Right atrium auricular region (tissue), 2 donors: ENCODE data around the gene ZFX. TPM values are rescaled to one million over a fixed set of nuclear protein-coding genes. Genes with fewer than 3 reads are reported as not detected.

Experiments used
- DNase-seq: peaks from one replicate; pipeline ENCODE4 v3.0.0-alpha.2; 2019; ENCODE audit warnings: low spot score
- H3K27ac ChIP-seq, 2 donors: fragments of 200-600 bp; sonication (generic); 1 replicate in 1 of 2; 2 replicates in 1 of 2; pipeline ENCODE4 v1.5.1; 2016 to 2019
- H3K27me3 ChIP-seq, 2 donors: fragments of 200-600 bp; sonication (generic); one replicate each; pipeline versions ENCODE4 v1.5.1 to v1.6.0; 2017 to 2019
- H3K36me3 ChIP-seq: fragments of 200-600 bp; sonication (generic); one replicate; pipeline ENCODE4 v1.5.1; 2016
- H3K4me1 ChIP-seq, 2 donors: fragments of 200-600 bp; sonication (generic); one replicate each; pipeline versions ENCODE4 v1.5.1 to v1.6.0; 2017 to 2019
- H3K4me3 ChIP-seq, 2 donors: fragments of 200-600 bp; sonication (generic); 1 replicate in 1 of 2; 2 replicates in 1 of 2; pipeline ENCODE4 v1.5.1; 2017 to 2019; ENCODE audit warnings: mild to moderate bottlenecking in 1 of 2, moderate library complexity in 1 of 2
- H3K9me3 ChIP-seq, 2 donors: fragments of 200-600 bp; sonication (generic); one replicate each; pipeline ENCODE4 v1.5.1; 2019
- CTCF ChIP-seq, 2 donors: fragments of 200-600 bp; sonication (generic); IDR thresholded peaks; one replicate each; pipeline ENCODE4 v1.5.1; 2019; ENCODE audit warnings: antibody characterized with exemption in 2 of 2
- total RNA-seq, 2 donors: library from RNA; depleted of rRNA; stranded (reverse); fragments of >200 nt; gene quantifications; one replicate each; pipeline ENCODE4 v1.1.0, GENCODE V29; 2016

Gene ZFX
- total RNA-seq, 2 donors from 2014 or later, result 32.6 to 36.6 TPM

GRCh38 chrX:24221872-24222271, 72.3 kb downstream of the ZFX start:
- no peak for TF ChIP-seq CTCF (IDR thresholded peaks at IDR 0.05)
- Histone ChIP-seq H3K9me3 (peaks cover 0 to 7% of the 10 kb centered on the region in 2 donors), H3K4me1 (no peaks in the 10 kb centered on the region), H3K4me3 (no peak overlapping the region), H3K36me3 (no peaks in the 10 kb centered on the region), H3K27ac (no peak overlapping the region), H3K27me3 (no peaks in the 10 kb centered on the region)
- DNase-seq, result no peak

DNA sequence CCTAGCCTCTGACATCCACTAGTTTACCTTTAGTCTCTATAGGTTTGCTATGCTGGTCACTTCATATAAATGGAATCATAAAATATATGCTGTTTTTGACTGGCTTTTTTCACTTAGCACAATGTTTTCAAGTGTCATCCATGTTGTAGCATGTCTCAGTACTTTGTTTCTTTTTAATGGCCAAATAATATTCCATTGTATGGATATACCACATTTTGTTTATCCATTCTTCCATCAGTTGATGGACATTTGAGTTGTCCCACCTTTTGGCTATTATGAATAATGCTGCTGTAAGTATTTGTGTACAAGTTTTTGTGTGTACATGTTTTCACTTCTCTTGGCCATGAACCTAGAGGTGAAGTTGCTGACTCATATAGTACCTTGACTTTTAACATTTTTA, 75.7 kb downstream of the ZFX start:
- Histone ChIP-seq H3K27ac (no peak overlapping the region), H3K9me3 (peaks cover 0 to 7% of the 10 kb centered on the region in 2 donors), H3K36me3 (no peaks in the 10 kb centered on the region), H3K4me1 (peaks cover 0 to 5% of the 10 kb centered on the region in 2 donors), H3K27me3 (no peaks in the 10 kb centered on the region), H3K4me3 (no peak overlapping the region)
- no peak for DNase-seq
- no peak for TF ChIP-seq CTCF (IDR thresholded peaks at IDR 0.05)

DNA sequence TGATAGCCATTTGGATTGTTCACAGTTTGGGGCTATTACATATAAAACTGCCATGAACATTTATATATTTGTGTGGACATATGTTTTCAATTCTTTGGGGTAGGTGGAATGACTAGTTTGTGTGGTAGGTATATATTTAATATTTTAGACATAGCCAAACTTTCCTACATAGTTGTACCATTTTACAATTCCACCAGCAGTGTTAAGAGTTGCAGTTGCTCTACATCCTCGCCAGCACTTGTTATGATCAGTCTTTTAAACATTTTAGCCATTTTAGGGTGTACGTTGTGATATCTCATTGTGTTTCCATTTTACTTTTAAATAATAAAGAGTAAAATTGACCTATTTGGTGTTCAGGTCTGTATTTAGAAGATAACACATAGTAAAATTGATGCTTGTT, 76.6 kb downstream of the ZFX start:
- H3K4me3 ChIP-seq, result no peak overlapping the region
- no peaks in the 10 kb centered on the region for H3K27me3 ChIP-seq
- H3K4me1 ChIP-seq, result peaks cover 0 to 10% of the 10 kb centered on the region in 2 donors
- H3K27ac ChIP-seq, result no peak overlapping the region
- peaks cover 0 to 7% of the 10 kb centered on the region in 2 donors for H3K9me3 ChIP-seq
- DNase-seq, result no peak
- no peaks in the 10 kb centered on the region for H3K36me3 ChIP-seq
- TF ChIP-seq CTCF (IDR thresholded peaks at IDR 0.05), result no peak

GRCh38 chrX:24228596-24228995, 79.1 kb downstream of the ZFX start:
- DNase-seq, result no peak
- Histone ChIP-seq H3K9me3 (peaks cover 0 to 7% of the 10 kb centered on the region in 2 donors), H3K4me3 (no peak overlapping the region), H3K27ac (no peak overlapping the region), H3K27me3 (no peaks in the 10 kb centered on the region), H3K4me1 (peaks cover 0 to 10% of the 10 kb centered on the region in 2 donors), H3K36me3 (no peaks in the 10 kb centered on the region)
- TF ChIP-seq CTCF (IDR thresholded peaks at IDR 0.05), result no peak

DNA sequence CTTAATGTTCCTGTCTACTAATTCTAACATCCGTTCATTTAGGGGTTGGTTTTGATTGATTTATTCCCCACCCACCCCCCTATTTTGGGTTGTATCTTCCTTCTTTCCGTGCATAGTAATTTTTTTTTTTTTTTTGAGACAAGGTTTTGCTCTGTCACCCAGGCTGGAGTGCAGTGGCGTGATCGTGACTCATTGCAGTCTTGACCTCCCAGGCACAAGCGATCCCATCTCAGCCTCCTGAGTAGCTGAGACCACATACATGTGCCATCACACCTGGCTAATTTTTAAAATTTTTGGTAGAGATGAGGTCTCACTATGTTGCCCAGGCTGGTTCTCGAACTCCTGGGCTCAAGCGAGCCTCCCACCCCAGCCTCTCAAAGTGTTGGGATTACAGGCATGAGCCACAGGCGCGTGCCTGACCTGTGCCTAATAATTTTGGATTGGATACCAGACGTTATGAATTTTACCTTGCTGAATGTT, 79.9 kb downstream of the ZFX start:
- Histone ChIP-seq H3K4me1 (peaks cover 0 to 10% of the 10 kb centered on the region in 2 donors), H3K27me3 (no peaks in the 10 kb centered on the region), H3K4me3 (no peak overlapping the region), H3K9me3 (peaks cover 0 to 7% of the 10 kb centered on the region in 2 donors), H3K27ac (no peak overlapping the region), H3K36me3 (no peaks in the 10 kb centered on the region)
- TF ChIP-seq CTCF (IDR thresholded peaks at IDR 0.05), result no peak
- no peak for DNase-seq

- Histone ChIP-seq H3K9me3 (peaks cover 0 to 7% of the 10 kb centered on the region in 2 donors), H3K4me1 (peaks cover 0 to 10% of the 10 kb centered on the region in 2 donors), H3K27ac (no peak overlapping the region), H3K27me3 (no peaks in the 10 kb centered on the region), H3K36me3 (no peaks in the 10 kb centered on the region), H3K4me3 (no peak overlapping the region)
- DNase-seq, result no peak
- no peak for TF ChIP-seq CTCF (IDR thresholded peaks at IDR 0.05)
Measured at GRCh38 chrX:24229976-24230375, 80.4 kb downstream of the ZFX start.
